Measurements from ENCODE around the gene IL27RA. TPM values are rescaled to one million over a fixed set of nuclear protein-coding genes. Genes with fewer than 3 reads are reported as not detected.
A peak's percentile ranks its signal among the peaks of the same experiment; 100 is the strongest.
"Not testable (repeated sequence)": the region's sequence is repeated elsewhere in the genome, so short reads cannot be mapped to it uniquely, and the experiment has no call there.

IL27RA gene
- total RNA-seq, 4 donors from 2014 or later, result 0.37 to 2.1 (median 1.5) TPM

- peaks cover 0 to 15% (median 10%) of the 10 kb centered on the region in 4 donors for H3K4me1 ChIP-seq
- in situ Hi-C loops (cut with MboI; ENCODE audit: low pct_ligation_motif_present in 1 of 4, low pct_unique_long_range_greater_than_20kb in 1 of 4, low sequenced_read_pairs in 3 of 4) (no loop called here), intact Hi-C loops (cut with DNase I; ENCODE audit: low total_unique reads) (no loop called here)
- H3K27me3 ChIP-seq, result no peaks in the 10 kb centered on the region
- WGBS, 2 donors (ENCODE audit: low coverage in 1 of 2), result 20% methylated on average over 20 of the region's 20 CpGs; no CpG with 5 or more reads in 1 of the 2 donors
- no peak for DNase-seq
- no peaks in the 10 kb centered on the region for H3K9me3 ChIP-seq
- H3K4me3 ChIP-seq, result peak overlapping the region; percentile 33 to 64 (median 51)
- TF ChIP-seq EP300 (IDR thresholded peaks at IDR 0.05; ENCODE audit: low read depth) (no peak), POLR2A (IDR thresholded peaks at IDR 0.05) (no peak), POLR2AphosphoS5 (IDR thresholded peaks at IDR 0.05) (no peak), CTCF (IDR thresholded peaks at IDR 0.05) (no peak)
- H3K27ac ChIP-seq, result peak overlapping the region; percentile 62 to 76 (median 69)
- H3K36me3 ChIP-seq, result no peaks in the 10 kb centered on the region
Observed at GRCh38 chr19:14030997-14031718, 404 bp upstream of the IL27RA start.

- no peaks in the 10 kb centered on the region for H3K27me3 ChIP-seq
- no peak overlapping the region for H3K4me3 ChIP-seq
- H3K9me3 ChIP-seq, result no peaks in the 10 kb centered on the region
- no peak overlapping the region for H3K27ac ChIP-seq
- intact Hi-C loops (cut with DNase I; ENCODE audit: low total_unique reads) (no loop called here), in situ Hi-C loops (cut with MboI; ENCODE audit: low pct_ligation_motif_present in 1 of 4, low pct_unique_long_range_greater_than_20kb in 1 of 4, low sequenced_read_pairs in 3 of 4) (no loop called here)
- DNase-seq, result no peak
- no peak for TF ChIP-seq CTCF (IDR thresholded peaks at IDR 0.05)
- no peak for TF ChIP-seq POLR2AphosphoS5 (IDR thresholded peaks at IDR 0.05)
- peaks cover 0 to 15% (median 10%) of the 10 kb centered on the region in 4 donors for H3K4me1 ChIP-seq
- H3K36me3 ChIP-seq, result no peaks in the 10 kb centered on the region
- 96 to 98% methylated on average over 2 of the region's 2 CpGs for WGBS, 2 donors (ENCODE audit: low coverage in 1 of 2)
Observed at GRCh38 chr19:14033946-14034345, 2.4 kb downstream of the IL27RA start.

- in situ Hi-C loops (cut with MboI; ENCODE audit: low pct_ligation_motif_present in 1 of 4, low pct_unique_long_range_greater_than_20kb in 1 of 4, low sequenced_read_pairs in 3 of 4), result not testable (repeated sequence)
- WGBS, 2 donors (ENCODE audit: low coverage in 1 of 2), result 90 to 94% methylated on average over 4 to 12 of the region's 12 CpGs
Observed at GRCh38 chr19:14035159-14035558, 3.6 kb downstream of the IL27RA start.

GRCh38 chr19:14035706-14036105, 4.1 kb downstream of the IL27RA start:
- TF ChIP-seq CTCF (IDR thresholded peaks at IDR 0.05) (no peak), EP300 (IDR thresholded peaks at IDR 0.05; ENCODE audit: low read depth) (no peak), POLR2AphosphoS5 (IDR thresholded peaks at IDR 0.05) (no peak), POLR2A (IDR thresholded peaks at IDR 0.05) (no peak)

More at GRCh38 chr19:14035159-14035558, 3.6 kb downstream of the IL27RA start:
- H3K27ac ChIP-seq; H3K36me3 ChIP-seq; H3K4me3 ChIP-seq; H3K27me3 ChIP-seq; intact Hi-C loops (cut with DNase I; ENCODE audit: low total_unique reads); H3K9me3 ChIP-seq; DNase-seq: not testable (repeated sequence)
- H3K4me1 ChIP-seq, result peaks cover 0 to 15% (median 10%) of the 10 kb centered on the region in 4 donors

More at GRCh38 chr19:14035706-14036105, 4.1 kb downstream of the IL27RA start:
- H3K9me3 ChIP-seq, result no peaks in the 10 kb centered on the region
- DNase-seq, result no peak
- intact Hi-C loops (cut with DNase I; ENCODE audit: low total_unique reads), result no loop called here
- H3K4me3 ChIP-seq, result no peak overlapping the region
- no peaks in the 10 kb centered on the region for H3K36me3 ChIP-seq
- H3K27ac ChIP-seq, result no peak overlapping the region
- peaks cover 0 to 15% (median 10%) of the 10 kb centered on the region in 4 donors for H3K4me1 ChIP-seq
- H3K27me3 ChIP-seq, result no peaks in the 10 kb centered on the region
- in situ Hi-C loops (cut with MboI; ENCODE audit: low pct_ligation_motif_present in 1 of 4, low pct_unique_long_range_greater_than_20kb in 1 of 4, low sequenced_read_pairs in 3 of 4), result no loop called here
- 82 to 90% methylated on average over 4 to 7 of the region's 7 CpGs for WGBS, 2 donors (ENCODE audit: low coverage in 1 of 2)
